Astrocyte of the spinal cord (primary cell): ENCODE data around the gene IFNA21.
"Not testable (repeated sequence)": the region's sequence is repeated elsewhere in the genome, so short reads cannot be mapped to it uniquely, and the experiment has no call there.

Experiments used
- DNase-seq: peaks from one replicate; pipeline ENCODE4 v3.0.0; 2011; ENCODE audit warnings: low read depth, low spot score
- H3K4me3 ChIP-seq: 2 replicates; pipeline ENCODE4 v1.5.1; 2011; ENCODE audit warnings: low read depth, mild to moderate bottlenecking, low read length, moderate library complexity
- in situ Hi-C: cut with HindIII; loops from 2 replicates; pipeline ENCODE4 v1.10.0; 2017; ENCODE audit warnings: low sequenced_read_pairs
- TF ChIP-seq, protein P1 (sequence below): IDR thresholded peaks from 2 replicates; pipeline ENCODE4 v1.5.1; 2012; ENCODE audit warnings: low read depth, mild to moderate bottlenecking, low read length, inconsistent platforms

Gene IFNA21

DNA sequence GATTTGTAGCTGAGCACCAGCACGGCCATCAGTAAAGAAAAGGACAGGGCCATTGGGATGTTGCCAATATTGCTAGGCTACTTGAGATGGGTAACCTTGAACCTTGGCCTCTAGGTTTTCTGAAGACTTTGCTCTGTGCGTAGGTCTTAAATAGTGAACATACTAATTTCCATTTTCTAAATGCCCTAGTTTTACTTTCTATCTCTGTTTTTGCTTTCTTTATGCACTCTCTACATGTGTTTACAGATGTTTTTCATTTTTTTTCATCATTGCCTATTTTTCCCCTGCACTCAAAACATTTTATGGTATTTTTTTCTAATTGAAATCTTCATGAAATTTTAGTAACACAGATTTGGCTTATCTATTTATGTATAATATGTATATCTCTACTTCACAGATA lies at the start of gene IFNA21:
Gene IFNA21 (minus strand): TSS at position 101 of the 400 bp plus-strand sequence. CDS start 48 bp downstream, at position 53.
- H3K4me3 ChIP-seq, DNase-seq, in situ Hi-C loops: not testable (repeated sequence)

DNA sequence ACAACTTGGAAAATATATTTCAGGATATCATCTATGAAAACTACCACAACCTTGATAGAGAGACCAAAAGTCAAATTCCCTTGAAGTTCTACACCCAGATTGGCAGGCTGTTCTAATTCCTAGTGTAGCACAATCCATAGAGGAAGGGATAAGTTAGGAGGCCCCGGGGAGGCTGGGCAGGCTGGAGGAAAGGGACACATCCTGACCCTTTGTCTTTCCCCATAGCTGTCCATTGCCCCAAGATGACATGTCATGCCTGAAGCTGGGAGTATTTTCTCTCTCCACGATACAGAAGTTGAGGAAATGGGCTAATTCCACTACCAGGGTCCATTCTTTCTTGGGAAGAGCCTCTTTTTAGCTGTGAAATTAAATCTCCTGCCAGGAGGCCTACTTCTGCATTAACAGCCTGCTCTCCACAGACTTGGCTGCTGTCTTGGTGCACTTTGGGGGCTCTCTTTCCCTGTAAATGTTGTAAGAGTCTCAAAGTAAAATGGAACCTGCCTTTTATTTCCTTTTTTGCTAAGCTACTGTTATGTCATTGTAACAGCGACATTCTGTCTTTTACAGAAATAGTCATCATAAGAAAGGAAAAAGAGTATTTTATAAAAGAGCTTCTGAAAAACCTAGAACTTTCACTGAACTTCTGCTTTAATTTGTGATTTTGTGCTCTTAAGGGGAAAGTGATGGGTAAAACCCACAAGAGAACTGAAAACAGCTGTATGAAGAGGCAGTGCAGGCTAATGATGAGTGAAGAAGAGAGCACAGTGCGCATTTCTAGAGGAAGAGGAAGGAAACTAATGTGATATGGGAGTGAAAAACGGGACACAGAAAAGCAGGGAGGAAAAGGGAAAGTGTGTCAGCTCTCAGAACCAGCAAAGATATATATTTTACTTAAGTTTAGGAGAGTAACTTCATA lies 47.2 kb upstream of the IFNA21 start:
- peak; percentile 6 for DNase-seq
- in situ Hi-C loops, H3K4me3 ChIP-seq: not testable (repeated sequence)
- TF ChIP-seq, protein P1, sequence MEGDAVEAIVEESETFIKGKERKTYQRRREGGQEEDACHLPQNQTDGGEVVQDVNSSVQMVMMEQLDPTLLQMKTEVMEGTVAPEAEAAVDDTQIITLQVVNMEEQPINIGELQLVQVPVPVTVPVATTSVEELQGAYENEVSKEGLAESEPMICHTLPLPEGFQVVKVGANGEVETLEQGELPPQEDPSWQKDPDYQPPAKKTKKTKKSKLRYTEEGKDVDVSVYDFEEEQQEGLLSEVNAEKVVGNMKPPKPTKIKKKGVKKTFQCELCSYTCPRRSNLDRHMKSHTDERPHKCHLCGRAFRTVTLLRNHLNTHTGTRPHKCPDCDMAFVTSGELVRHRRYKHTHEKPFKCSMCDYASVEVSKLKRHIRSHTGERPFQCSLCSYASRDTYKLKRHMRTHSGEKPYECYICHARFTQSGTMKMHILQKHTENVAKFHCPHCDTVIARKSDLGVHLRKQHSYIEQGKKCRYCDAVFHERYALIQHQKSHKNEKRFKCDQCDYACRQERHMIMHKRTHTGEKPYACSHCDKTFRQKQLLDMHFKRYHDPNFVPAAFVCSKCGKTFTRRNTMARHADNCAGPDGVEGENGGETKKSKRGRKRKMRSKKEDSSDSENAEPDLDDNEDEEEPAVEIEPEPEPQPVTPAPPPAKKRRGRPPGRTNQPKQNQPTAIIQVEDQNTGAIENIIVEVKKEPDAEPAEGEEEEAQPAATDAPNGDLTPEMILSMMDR = peak; percentile 54

DNA sequence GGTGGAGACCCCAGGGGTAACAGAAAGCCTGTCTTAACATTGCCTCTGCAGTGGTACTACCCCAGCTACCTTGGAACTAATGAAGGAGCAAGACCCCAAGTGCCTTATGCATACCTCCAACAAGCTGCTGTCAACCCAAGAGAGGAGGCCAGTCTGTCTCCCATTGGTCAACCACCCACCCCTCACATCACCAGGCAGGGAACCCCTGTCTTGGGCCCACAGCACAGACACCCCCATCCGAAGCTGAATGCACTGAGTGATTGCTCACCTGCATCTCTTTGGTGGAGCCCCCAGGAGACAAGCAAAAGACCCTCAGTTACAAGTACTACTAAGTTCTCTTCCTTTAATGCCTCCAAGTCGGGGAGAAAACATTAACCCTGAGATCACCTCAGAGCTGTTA lies 45.7 kb upstream of the IFNA21 start:
- in situ Hi-C loops, H3K4me3 ChIP-seq, DNase-seq: not testable (repeated sequence)

DNA sequence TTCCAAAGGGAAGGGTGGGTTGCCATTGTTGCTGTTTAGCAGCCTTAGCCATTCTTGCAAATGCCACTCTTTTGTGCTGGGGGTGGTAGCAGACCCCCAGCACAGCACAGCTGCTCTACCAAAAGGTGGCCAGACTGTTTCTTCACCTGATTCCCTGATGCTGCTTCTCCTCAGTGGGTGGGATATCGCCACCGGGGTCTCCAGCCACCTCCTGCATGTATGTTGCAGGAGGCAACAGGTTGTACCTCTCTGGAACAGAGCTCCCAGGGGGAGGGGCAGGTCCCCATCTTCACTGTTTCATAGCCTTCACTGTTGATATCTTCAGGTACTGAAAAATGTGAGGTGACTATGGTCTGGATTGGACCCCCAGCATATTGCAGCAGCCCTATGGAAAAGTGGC lies 44.3 kb upstream of the IFNA21 start:
- DNase-seq, H3K4me3 ChIP-seq, in situ Hi-C loops: not testable (repeated sequence)

DNA sequence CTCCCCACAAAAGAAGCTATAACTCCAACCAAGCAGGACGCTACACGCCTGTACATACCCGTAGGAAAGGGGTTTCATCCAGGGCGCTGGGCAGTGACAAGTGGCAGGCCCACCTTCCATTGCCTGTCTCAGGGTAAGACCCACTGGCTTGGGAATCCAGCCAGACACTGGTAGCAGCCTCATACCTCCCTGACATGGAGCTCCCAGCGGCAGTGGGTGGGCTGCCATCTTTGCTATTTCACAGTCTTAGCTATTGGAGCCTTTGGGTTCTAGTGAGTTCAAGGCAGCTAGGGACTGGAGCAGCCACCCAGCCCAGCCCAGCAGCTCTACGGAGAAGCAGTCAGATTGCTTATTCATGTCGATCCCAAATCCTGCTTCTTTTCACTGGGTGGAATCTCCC lies 43.9 kb upstream of the IFNA21 start:
- DNase-seq = no peak
- in situ Hi-C loops = no loop called here
- no peak overlapping the region for H3K4me3 ChIP-seq
- TF ChIP-seq, protein P1 = no peak

DNA sequence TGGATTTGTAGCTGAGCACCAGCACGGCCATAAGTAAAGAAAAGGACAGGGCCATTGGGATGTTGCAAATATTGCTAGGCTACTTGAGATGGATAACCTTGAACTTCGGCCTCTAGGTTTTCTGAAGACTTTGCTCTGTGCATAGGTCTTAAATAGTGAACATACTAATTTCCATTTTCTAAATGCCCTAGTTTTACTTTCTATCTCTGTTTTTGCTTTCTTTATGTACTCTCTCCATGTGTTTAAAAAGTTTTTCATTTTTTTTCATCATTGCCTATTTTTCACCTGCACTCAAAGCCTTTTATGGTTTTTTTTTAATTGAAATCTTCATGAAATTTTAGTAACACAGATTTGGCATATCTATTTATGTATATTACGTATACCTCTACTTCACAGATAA lies 40.6 kb upstream of the IFNA21 start, which contains the start of gene IFNA10:
Gene IFNA10 (minus strand): TSS at position 101 of the 400 bp plus-strand sequence. CDS start 46 bp downstream, at position 55.
- H3K4me3 ChIP-seq, DNase-seq, in situ Hi-C loops: not testable (repeated sequence)

DNA sequence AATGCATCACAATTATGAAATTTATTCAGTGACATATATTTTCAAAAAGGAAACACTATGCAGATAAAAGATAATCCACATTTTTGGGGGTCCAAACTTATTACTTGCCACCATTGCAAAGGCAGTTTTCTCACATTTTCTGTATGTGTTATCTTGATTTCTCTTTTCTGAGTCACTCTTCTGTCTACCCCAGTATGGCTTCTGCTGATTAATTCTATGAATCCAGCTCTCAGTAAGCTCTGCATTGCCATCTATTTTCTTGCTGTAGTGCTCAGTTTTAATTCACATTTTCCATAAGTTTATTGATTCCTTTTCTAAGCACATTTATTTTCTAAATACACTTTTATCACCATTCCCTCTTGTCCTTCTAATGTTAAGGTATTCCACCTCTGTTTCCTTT lies 38.7 kb upstream of the IFNA21 start:
- TF ChIP-seq, protein P1 = no peak
- no peak for DNase-seq
- no peak overlapping the region for H3K4me3 ChIP-seq
- in situ Hi-C loops = no loop called here

DNA sequence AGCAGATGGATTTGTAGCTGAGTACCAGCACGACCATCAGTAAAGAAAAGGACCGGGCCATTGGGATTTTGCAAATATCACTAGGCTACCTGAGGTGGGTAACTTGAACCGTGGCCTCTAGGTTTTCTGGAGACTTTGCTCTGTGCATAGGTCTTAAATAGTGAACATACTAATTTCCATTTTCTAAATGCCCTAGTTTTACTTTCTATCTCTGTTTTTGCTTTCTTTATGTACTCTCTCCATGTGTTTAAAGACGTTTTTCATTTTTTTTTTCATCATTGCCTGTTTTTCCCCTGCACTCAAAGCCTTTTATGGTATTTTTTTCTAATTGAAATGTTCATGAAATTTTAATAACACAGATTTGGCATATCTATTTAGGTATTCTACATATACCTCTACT lies 35.6 kb upstream of the IFNA21 start, which contains the start of gene IFNA7:
Gene IFNA7 (minus strand): TSS at position 101 of the 400 bp plus-strand sequence. CDS start 40 bp downstream, at position 61.
- H3K4me3 ChIP-seq, DNase-seq, in situ Hi-C loops: not testable (repeated sequence)

DNA sequence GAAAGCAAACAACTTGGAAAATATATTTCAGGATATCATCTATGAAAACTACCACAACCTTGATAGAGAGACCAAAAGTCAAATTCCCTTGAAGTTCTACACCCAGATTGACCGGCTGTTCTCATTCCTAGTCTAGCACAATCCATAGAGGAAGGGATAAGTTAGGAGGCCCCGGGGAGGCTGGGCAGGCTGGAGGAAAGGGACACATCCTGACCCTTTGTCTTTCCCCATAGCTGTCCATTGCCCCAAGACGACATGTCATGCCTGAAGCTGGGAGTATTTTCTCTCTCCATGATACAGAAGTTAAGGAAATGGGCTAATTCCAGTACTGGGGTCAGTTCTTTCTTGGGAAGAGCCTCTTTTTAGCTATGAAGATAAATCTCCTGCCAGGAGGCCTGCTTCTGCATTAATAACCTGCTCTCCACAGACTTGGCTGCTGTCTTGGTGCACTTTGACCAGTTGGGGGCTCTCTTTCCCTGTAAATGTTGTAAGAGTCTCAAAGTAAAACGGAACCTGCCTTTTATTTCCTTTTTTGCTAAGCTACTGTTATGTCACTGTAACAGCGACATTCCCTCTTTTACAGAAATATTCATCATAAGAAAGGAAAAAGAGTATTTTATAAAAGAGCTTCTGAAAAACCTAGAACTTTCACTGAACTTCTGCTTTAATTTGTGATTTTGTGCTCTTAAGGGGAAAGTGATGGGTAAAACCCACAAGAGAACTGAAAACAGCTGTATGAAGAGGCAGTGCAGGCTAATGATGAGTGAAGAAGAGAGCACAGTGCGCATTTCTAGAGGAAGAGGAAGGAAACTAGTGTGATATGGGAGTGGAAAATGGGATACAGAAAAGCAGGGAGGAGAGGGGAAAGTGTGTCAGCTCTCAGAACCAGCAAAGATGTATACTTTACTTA lies 28.7 kb upstream of the IFNA21 start:
- DNase-seq = peak; percentile 15
- H3K4me3 ChIP-seq, in situ Hi-C loops: not testable (repeated sequence)
- TF ChIP-seq, protein P1 = peak; percentile 64

DNA sequence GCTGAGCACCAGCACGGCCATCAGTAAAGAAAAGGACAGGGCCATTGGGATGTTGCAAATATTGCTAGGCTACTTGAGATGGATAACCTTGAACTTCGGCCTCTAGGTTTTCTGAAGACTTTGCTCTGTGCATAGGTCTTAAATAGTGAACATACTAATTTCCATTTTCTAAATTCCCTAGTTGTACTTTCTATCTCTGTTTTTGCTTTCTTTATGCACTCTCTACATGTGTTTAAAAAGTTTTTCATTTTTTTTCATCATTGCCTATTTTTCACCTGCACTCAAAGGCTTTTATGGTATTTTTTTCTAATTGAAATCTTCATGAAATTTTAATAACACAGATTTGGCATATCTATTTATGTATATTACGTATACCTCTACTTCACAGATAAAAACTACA lies 21.0 kb upstream of the IFNA21 start, which contains the start of gene IFNA4:
Gene IFNA4 (minus strand): TSS at position 101 of the 400 bp plus-strand sequence. CDS start 56 bp downstream, at position 45.
- in situ Hi-C loops, H3K4me3 ChIP-seq, DNase-seq: not testable (repeated sequence)
